HK-2 (cell line): ENCODE results near the gene FAM219A.

Experiments used
- DNase-seq: peaks from one replicate; pipeline ENCODE4 v3.0.0-alpha.2; 2018; ENCODE audit not compliant: unreplicated experiment

Gene FAM219A

GRCh38 chr9:34349324-34349723, 109.0 kb downstream of the FAM219A start:
- no peak for DNase-seq
